ENCODE results near the gene FAAP100.

DNA sequence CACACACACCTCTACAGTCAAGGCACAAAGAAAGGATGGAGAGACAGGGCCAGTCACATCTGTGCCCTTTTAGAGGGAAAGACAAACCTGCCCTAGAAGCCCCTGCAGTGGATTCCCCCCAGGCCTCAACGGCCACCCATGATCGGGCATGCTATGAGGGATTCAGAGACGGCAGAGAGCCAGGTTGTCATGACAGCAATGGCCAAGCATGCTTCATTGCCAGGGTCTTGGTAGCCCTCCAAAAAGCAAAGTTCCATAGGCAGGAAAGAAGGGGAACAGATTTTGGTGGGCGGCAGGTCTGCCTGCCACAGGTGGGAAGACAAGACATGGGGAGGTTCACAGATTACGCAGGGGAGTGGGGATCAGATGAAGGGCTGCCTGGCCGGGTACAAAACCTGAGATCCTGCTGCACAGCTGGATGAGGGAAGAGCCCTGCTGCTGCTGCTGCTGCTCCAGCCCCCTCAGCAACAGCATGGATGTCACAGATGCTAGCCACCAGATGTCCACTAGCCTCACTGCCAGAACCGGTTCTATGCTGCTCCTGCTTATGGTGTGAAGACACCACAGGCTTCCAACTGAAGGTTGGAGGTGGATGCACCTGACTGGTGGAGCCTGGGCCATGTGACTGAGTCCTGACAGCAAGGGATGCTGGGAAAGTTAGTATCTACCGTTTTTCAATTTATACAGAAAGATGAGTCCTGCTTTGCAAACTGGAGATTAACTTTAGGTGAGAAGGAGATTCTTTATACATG lies 57.4 kb downstream of the FAAP100 start:
- TF ChIP-seq RFX5 (IDR thresholded peaks at IDR 0.05; ENCODE audit: low read length) = no peak
- TF ChIP-seq, protein P1, sequence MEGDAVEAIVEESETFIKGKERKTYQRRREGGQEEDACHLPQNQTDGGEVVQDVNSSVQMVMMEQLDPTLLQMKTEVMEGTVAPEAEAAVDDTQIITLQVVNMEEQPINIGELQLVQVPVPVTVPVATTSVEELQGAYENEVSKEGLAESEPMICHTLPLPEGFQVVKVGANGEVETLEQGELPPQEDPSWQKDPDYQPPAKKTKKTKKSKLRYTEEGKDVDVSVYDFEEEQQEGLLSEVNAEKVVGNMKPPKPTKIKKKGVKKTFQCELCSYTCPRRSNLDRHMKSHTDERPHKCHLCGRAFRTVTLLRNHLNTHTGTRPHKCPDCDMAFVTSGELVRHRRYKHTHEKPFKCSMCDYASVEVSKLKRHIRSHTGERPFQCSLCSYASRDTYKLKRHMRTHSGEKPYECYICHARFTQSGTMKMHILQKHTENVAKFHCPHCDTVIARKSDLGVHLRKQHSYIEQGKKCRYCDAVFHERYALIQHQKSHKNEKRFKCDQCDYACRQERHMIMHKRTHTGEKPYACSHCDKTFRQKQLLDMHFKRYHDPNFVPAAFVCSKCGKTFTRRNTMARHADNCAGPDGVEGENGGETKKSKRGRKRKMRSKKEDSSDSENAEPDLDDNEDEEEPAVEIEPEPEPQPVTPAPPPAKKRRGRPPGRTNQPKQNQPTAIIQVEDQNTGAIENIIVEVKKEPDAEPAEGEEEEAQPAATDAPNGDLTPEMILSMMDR (IDR thresholded peaks at IDR 0.05) = no peak
